SW 1271 (cell line): Measurements from ENCODE around the gene WDR91.

Experiments
- DNase-seq, 2 experiments: peaks; one replicate each; lab custom pipeline; 2025; lab: John Stamatoyannopoulos, UW

The WDR91 gene

DNA sequence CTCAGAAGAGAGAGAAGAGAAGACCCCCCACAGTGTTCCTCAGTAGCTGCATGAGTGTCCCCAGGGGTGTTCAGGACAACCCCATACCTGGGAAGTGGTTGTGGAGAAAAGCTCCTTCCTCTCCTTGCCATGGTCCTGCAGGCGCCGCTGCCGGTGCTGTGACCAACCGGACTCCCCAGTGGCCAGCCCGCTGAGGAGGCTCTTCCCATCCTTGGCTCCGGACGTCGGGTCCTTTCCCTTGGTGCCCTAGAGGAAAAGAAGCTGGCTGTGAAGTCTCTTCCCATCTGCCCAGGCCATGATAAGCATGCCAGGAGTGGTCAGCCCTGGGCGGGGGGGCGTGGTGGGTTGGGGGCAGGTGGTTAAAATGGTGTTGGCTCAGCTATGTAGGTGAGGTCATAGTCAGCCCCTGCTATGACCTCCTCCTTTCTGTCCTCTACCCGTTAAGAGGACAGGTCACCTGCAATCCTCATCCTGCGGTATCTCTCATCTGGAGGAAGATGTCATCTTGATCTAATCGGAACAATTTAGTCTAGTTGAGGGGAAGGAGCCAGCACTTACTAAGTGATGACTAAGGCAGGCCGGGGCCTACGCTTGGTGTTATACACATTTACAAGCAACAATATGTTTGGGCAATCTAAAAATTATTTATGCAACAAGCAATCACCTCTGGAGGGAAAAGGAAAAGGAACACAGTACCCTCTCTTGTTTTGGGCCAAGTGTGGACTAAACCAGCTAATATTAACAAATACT, 13.2 kb downstream of the WDR91 start:
- DNase-seq = no peak

DNA sequence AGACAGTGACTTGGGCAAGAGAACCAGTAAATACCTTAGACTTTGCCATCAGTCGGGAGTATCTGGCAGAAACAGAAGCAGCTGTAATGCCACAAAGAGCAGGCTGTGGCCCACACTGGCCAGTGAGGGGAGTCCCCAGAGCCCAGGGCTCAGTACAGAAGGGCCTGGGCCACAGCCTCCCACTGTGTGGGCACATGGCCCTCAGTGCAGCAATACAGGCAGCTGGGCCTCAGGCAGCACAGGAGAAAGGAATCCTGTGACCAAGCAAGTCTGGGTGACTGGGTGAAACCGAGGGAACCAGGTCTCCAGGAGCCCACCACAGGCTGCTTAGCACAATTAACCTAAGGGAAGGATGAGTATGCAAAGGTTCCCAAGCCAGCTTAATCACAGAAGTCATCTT, 14.0 kb downstream of the WDR91 start:
- DNase-seq = no peak

DNA sequence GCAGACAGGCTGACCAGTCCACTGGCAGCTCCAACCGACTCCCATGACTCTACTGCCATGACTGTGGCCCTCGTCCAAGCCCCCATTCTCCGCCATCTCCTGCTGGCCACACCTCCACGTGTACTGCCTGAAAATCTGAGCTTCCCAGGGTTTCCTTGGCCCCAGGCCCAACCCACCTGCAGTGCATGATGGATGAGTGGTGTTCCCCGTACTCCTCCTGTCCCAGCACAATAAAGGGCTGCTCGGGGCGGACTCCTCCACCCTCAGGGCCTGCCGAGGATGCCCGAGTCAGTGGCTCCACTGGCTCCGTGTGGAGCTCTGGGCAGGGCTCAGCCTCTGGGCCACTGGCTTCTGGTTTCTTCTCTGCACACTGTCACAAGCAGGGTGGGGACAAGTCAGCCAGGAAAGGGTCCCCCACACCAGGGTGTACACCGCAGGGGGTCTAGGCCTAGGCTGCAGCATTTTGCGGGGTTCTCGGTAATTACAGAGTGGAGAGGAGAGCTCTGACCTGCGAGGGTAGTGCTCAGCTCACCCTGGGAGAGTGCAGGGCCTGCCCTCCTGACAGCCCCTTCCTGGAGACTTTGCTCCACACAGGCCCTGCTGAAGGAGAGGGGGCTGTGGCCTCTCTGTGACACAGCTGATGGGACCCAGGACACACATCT, 15.2 kb downstream of the WDR91 start:
- no peak for DNase-seq

- DNase-seq = no peak
Measured at GRCh38 chr7:135195156-135195555, 16.2 kb downstream of the WDR91 start.

- no peak for DNase-seq
Measured at GRCh38 chr7:135194494-135195095, 16.7 kb downstream of the WDR91 start.

- DNase-seq = no peak
Measured at GRCh38 chr7:135193615-135194081, 17.7 kb downstream of the WDR91 start.

- DNase-seq = no peak
Measured at GRCh38 chr7:135192914-135193536, 18.3 kb downstream of the WDR91 start.

DNA sequence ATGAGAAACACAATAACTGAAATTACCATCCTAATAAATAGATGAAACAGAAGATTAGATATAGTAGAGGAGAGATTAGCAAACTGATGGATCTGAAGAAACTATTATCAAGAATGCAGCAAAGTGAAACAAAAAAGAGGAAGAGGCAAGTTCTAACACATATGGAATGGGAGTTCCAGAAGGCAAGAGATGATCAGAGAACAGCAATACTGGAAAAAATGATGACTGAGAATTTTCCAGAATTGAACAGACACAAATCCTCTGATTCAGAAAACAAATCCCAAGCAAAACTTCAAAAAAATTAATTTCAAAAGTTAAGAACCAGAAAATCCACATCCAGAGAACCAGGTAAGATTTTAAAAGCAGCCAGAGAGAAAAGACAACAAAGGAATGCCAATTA, 20.6 kb downstream of the WDR91 start:
- DNase-seq = no peak

GRCh38 chr7:135189961-135190360, 21.4 kb downstream of the WDR91 start:
- DNase-seq = no peak

- no peak for DNase-seq
Measured at GRCh38 chr7:135189221-135189662, 22.1 kb downstream of the WDR91 start.

DNA sequence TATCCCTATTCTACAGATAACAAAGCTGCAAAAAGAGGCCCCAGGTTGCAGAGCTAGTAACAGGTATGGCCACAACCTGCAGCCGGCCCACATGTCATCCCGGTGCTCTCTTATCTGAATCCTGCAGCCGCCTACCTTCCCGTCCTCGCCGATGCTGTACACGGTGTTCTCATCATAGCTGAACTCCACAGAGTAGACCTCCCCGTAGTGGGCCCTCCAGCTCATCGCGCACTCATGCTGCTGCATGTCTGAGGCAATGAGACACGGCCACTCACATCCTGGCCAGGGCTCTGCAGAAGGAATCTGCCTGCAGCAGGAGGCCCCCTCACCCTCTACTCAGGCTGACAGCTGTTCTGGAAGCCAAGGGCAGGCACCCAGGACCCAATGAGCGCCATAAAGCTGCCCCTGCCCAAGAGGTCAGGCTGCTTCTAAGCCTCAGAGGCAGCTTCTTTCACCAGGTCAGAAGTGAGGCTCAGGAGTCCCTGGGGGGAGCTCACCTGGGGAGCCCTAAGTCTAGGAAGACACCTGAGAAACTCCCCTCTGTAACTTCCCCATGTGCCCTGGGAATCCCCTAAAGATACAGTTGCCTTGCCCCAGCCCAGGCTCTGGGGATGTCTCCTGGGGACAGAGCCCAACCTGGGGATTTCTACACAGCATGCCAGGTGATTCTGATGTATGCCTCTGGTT, 22.9 kb downstream of the WDR91 start:
- no peak for DNase-seq

DNA sequence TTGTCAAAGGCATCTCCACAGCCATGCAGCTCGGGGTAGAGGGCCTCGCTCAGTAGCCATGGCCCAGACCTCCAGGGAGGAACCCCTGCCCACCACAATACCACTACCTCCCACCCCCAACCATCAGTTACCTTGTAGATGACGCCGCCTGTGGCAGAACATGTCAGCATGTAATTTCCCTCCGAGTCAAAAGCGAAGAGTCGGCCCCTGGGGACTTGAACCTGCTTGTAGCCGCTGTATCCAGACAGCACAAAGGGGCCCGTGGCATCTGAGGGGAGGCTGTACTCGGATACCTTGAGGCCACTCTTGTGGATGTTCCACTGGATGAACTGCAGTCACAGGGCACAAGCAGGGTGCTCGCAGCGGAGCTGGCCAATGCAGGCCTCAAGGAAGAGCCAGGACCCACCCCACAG, 24.5 kb downstream of the WDR91 start:
- no peak for DNase-seq

- DNase-seq = no peak
Measured at GRCh38 chr7:135186261-135186540, 25.1 kb downstream of the WDR91 start.

DNA sequence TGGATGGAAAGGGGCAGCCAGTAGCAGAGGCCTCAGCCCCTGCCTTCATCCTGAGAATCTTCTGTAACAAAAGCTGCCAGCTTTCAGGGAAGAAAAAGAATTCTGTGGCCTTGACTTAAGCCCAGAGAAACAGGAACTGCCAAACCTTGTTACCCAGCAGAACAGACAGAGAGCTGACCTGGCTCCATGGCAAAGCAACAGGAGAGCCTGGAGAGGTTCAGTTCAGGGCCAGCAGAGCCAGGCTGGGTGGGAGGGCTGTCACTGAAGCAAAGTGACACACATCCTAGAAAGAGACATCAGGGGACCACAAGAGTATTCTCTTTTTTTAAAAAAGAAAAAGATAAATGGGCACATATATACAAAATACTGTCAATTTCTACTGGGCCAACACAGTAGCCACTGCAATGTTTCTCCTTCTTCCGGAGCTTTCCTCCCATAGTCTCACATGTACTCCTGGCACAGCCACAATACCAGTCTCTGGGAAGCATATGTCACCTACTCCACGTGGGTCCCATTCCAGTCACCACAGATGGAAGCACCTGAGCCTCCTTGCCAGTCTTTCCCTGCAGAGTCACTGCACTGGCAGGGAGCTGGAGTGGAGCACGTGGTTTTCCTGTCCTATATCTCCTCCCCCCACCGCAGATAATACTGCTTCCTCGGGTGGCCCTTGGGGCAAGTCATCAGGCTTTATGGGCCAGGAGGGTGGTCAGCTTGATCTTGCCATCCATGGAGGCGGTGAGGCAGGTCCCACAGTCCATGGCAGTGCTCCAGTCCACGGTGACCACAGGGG, 25.7 kb downstream of the WDR91 start:
- no peak for DNase-seq

DNA sequence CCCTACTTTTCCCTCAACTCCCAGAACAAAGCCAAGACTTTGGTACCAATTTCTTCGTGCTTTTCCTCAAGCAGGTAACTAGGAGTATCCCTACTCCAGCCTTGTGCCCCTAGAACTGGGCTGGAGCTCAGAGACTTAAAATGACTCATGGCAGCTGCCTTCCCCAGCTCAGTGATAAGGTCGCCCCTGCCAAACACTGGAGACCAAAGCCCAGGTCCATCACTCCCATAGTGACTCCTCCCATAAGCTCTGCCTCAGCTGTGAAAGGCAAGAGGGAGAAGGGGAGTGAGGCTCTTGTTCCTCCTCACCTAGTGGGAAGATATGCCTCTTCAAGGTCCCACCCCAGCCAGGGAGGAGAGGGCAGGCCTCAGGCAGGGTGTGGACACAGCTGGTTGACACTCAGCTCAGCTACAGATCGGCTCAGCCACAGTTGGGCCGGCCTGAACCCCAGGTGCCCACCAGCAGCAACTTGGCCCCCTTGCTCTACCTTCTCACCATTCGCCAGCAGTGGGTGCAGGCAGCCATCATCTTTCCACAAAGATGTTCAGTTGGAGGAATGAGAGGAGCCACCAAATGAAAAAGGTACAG, 27.0 kb downstream of the WDR91 start:
- DNase-seq = no peak

DNA sequence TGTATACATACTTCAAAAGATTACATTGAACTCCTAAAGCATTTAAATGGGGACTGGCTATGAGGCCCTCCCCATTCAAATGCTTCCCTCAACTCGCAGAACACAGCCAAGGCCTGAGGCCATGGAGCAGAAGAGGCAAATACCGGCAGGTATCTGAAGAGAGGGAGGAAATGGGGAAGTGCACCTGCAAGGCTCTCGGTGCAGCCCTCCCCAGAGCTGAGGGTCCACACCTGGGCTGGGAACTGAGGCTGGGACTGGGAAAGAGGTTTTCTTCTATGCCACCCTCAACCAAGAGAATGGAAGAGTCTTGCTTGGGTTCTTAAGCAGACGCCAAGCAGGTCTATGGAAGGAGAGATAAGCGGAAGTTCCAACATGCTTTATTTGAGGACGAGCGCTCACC, 27.8 kb downstream of the WDR91 start:
- no peak for DNase-seq

GRCh38 chr7:135181929-135182678, 29.2 kb downstream of the WDR91 start:
- no peak for DNase-seq

DNA sequence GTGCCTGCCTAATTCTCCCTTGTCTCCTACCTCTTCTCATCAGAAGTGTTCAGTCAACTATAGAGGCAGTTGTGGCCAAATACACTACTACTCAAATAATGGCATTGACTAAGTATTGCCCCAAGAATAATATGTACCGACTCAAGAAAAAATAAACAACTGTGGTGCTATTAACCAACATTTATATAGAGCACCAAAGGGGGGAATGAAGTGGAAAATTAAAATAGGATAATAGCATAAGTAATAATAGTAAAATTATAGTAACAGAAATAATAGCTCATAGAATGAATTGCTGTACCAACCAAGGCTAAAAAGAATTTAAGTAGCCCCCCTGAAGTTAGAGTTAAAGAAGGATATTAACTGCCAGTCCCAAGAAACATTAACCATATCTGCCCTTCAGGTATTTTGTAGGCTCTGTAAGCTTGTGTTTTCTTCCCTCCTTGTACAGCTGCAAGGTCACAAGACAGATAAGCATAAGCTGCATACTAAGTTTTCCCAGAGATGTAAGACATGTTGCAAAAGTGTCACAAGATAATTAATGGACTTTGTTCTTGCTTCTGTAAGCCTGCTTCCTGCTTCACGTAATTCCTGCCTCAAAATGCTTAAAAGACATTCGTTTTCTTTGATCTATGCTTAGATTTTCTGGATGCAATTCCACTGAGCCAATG, 29.9 kb downstream of the WDR91 start:
- DNase-seq = no peak

- DNase-seq = no peak
Measured at GRCh38 chr7:135180122-135180521, 31.2 kb downstream of the WDR91 start.
